ENCODE measurements around the gene ZNF560. TPM values are rescaled to one million over a fixed set of nuclear protein-coding genes. Genes with fewer than 3 reads are reported as not detected.

The ZNF560 gene
- total RNA-seq, 1 donor from 2014 or later: 0.83 TPM

GRCh38 chr19:9535934-9536333, 37.5 kb upstream of the ZNF560 start:
- Histone ChIP-seq H3K4me3 (no peak overlapping the region), H3K9me3 (peaks cover 41% of the 10 kb centered on the region), H3K27me3 (ENCODE audit: low read depth) (no peaks in the 10 kb centered on the region), H3K4me1 (peaks cover 14% of the 10 kb centered on the region), H3K27ac (no peak overlapping the region), H3K36me3 (peaks cover 58% of the 10 kb centered on the region)
- intact Hi-C loops (cut with DNase I): no loop called here
- DNase-seq (no peak), ATAC-seq (no peak)
- TF ChIP-seq, protein P1, sequence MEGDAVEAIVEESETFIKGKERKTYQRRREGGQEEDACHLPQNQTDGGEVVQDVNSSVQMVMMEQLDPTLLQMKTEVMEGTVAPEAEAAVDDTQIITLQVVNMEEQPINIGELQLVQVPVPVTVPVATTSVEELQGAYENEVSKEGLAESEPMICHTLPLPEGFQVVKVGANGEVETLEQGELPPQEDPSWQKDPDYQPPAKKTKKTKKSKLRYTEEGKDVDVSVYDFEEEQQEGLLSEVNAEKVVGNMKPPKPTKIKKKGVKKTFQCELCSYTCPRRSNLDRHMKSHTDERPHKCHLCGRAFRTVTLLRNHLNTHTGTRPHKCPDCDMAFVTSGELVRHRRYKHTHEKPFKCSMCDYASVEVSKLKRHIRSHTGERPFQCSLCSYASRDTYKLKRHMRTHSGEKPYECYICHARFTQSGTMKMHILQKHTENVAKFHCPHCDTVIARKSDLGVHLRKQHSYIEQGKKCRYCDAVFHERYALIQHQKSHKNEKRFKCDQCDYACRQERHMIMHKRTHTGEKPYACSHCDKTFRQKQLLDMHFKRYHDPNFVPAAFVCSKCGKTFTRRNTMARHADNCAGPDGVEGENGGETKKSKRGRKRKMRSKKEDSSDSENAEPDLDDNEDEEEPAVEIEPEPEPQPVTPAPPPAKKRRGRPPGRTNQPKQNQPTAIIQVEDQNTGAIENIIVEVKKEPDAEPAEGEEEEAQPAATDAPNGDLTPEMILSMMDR (IDR thresholded peaks at IDR 0.05): no peak

GRCh38 chr19:9531933-9532332, 33.5 kb upstream of the ZNF560 start:
- Histone ChIP-seq H3K4me3 (no peak overlapping the region), H3K36me3 (peaks cover 93% of the 10 kb centered on the region), H3K27me3 (ENCODE audit: low read depth) (no peaks in the 10 kb centered on the region), H3K27ac (no peak overlapping the region), H3K9me3 (peaks cover 81% of the 10 kb centered on the region), H3K4me1 (peaks cover 1% of the 10 kb centered on the region)
- intact Hi-C loops (cut with DNase I): no loop called here
- ATAC-seq: no peak
- TF ChIP-seq, protein P1 (IDR thresholded peaks at IDR 0.05): no peak
- no peak for DNase-seq

DNA sequence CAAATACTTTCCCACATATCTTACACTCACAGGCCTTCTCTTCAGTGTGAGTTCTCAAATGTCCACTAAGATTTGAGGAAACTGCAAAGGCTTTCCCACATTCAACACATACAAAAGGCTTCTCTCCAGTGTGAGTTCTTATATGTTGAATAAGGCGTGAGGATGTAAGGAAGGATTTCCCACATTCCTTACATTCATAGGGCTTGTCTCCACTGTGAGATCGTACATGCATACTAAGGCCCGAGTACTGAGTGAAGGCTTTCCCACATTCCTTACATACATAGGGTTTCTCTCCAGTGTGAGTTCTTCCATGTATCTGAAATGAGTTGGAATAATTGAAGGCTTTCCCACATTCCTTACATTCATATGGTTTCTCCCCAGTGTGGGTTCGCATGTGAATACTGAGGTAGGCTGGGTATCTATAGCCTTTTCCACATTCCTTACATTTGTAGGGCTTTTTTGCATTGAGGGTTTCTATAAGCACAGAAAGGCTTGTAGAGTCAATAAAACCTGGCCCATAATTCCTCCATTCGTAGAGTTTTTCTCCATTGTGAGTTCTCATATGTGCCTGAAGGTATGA, 30.4 kb upstream of the ZNF560 start:
- peaks cover 99% of the 10 kb centered on the region for H3K9me3 ChIP-seq
- intact Hi-C loops (cut with DNase I): no loop called here
- peaks cover 65% of the 10 kb centered on the region for H3K36me3 ChIP-seq
- no peaks in the 10 kb centered on the region for H3K27me3 ChIP-seq (ENCODE audit: low read depth)
- H3K27ac ChIP-seq: no peak overlapping the region
- TF ChIP-seq, protein P1 (IDR thresholded peaks at IDR 0.05): no peak
- no peaks in the 10 kb centered on the region for H3K4me1 ChIP-seq
- no peak overlapping the region for H3K4me3 ChIP-seq
- DNase-seq: no peak
- ATAC-seq: no peak

DNA sequence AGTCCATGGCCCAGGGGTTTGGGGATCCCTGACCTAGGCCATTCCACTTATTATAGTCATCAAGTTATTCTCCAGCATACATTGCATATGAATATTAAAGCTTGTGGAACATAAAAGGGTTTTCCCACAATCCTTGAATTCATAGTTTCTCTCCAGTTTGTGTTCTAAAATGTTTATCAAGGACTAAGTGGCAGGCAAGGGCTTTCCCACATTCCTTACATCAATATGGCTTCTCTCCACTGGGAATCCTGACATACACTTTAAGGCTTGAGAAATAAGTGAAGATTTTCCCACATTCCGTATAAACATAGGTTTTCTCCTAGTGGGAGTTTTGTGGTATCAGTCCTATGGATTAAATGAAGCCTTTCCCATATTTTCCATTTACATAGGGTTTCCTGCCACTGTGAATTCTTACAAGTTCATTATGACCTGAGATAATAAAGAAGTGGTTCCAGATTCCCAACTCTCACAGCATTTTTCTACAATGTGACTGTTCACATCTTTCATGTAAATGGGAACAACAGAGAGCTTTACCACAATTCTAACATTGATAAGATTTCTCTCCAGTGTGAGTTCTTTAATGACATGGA, 25.6 kb upstream of the ZNF560 start:
- intact Hi-C loops (cut with DNase I): no loop called here
- ATAC-seq (no peak), DNase-seq (no peak)
- Histone ChIP-seq H3K4me3 (no peak overlapping the region), H3K27ac (no peak overlapping the region), H3K27me3 (ENCODE audit: low read depth) (no peaks in the 10 kb centered on the region), H3K4me1 (no peaks in the 10 kb centered on the region), H3K9me3 (peaks cover 96% of the 10 kb centered on the region), H3K36me3 (peaks cover 16% of the 10 kb centered on the region)
- TF ChIP-seq, protein P1 (IDR thresholded peaks at IDR 0.05): no peak

DNA sequence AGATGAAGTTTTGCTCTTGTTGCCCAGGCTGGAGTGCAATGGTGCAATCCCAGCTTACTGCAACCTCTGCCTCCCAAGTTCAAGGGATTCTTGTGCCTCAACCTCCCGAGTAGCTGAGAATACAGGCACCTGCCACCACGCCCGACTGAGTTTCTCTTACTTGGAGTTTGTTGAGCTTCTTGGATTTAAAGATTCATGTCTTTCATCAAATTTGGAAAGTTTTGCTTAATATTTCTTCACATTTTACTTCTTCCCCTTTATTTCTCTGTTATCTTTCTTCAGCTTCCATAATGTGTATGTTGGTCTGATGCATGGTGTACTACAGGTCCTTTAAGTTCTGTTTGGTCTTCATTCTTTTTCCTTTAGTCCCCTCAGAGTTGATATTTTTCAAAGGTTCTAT, 8.9 kb upstream of the ZNF560 start:
- H3K27me3 ChIP-seq (ENCODE audit: low read depth): no peaks in the 10 kb centered on the region
- no peak overlapping the region for H3K4me3 ChIP-seq
- DNase-seq (no peak), ATAC-seq (no peak)
- H3K27ac ChIP-seq: no peak overlapping the region
- H3K36me3 ChIP-seq: no peaks in the 10 kb centered on the region
- H3K4me1 ChIP-seq: no peaks in the 10 kb centered on the region
- TF ChIP-seq, protein P1 (IDR thresholded peaks at IDR 0.05): no peak
- intact Hi-C loops (cut with DNase I): no loop called here
- H3K9me3 ChIP-seq: peaks cover 63% of the 10 kb centered on the region

Measured in lower lobe of right lung (tissue), 2 donors.